MV-4-11 (cell line): ENCODE results near the gene BACE2.

Experiments used
- DNase-seq: peaks from one replicate; lab custom pipeline; 2025; lab: John Stamatoyannopoulos, UW

BACE2 gene

DNA sequence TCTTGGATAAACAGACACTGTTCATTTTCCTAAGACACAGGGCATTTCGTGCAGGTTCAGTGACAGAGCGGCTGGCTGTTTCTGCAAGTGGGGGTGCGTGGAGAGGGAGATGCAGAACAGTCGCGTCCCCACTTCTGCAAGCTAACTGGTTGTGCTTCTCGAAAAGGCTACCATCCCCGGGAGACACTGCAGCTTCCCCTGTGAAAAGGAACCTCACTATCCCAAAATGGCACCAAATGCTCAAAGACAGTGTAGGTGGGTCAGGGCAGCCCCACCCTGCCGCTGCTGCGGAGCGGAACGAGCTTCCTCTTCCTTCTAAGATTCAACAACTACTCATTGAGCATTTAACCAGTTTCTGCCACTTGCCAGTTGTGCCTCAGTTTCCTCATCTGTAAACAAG lies 19.2 kb upstream of the BACE2 start:
- no peak for DNase-seq

DNA sequence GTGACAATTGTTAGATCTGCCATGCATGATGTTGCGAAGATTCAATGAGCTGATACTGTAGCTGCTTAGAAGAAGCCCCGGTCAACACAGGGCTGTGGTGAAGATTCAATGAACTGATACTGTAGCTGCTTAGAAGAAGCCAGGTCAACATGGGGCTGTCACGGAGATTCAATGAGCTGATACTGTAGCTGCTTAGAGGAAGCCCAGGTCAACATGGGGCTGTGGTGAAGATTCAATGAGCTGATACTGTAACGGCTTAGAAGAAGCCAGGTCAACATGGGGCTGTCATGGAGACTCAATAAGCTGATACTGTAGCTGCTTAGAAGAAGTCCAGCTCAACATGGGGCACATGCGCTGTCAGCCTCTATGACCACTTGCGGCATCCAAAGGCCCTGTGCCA lies 18.8 kb upstream of the BACE2 start:
- DNase-seq = no peak

DNA sequence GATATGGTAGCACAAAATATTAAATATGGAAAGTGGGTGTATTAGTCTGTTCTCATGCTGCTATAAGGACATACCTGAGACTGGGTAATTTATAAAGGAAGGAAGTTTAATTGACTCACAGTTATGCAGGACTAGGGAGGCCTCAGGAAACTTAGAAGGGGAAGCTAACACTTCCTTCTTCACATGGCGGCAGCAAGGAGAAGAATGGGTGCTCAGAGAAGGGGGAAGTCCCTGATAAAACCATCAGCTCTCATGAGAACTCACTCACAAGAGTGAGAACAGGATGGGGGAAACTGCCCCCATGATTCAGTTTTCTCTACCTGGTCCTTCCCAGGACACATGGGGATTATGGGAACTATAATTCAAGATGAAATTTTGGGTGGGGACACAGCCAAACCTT lies 15.8 kb upstream of the BACE2 start:
- DNase-seq = peak; percentile 70

DNA sequence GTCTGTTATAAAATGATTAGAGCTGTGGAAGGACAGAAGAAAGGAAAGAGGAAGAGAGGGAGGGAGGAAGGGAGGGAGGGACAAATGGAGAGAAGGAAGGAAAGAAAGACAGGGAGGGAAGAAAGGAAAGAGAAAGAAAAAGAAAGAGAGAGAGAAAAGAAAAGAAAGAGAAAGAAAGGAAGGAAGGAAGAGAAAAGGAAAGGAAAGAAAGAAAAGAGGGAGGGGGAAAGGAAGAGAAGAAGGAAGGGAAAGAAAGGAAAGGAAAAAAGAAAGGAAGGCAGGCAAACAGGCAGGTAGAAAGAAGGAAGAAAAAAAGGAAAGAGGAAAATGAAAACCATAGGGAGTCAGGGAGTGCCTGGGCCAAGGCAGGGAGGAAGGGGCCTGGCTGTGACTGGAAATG lies 14.5 kb upstream of the BACE2 start:
- DNase-seq = no peak

DNA sequence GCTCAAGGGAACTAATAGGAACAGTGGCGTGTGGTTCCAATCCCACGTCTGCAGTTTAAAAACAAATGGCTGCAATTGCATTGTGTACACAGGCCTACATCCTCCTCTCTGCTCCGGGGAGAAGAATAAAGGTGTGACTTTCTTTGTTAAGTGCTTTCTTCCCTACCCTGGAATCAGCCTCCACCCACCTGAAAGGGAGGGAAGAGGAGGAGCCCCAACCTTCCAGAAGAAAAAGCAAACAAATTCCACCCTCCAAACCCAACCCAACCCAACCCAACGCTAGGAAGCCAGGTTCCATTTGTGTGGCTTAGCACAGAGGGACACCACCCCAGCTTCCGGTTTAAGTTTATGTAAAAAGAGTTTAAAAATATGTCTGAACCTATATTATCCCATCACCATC lies 11.8 kb upstream of the BACE2 start:
- DNase-seq = no peak

DNA sequence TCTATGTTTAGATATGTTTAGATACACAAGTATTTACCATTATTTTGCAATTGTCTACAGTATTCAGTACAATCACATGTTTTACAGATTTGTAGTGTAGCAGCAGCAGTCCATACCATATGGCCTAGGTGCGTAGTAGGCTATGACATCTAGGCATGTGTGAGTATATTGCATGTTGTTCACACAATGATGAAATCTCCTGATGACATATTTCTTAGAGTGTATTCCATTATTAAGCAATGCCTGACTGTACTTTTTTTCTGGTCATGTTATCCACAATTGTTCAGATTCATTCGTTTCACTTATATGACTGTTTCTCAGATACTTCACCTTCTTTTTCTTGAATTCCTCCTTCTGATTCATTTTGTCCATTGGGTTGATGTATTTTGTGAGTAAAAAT lies 9.9 kb upstream of the BACE2 start:
- no peak for DNase-seq

DNA sequence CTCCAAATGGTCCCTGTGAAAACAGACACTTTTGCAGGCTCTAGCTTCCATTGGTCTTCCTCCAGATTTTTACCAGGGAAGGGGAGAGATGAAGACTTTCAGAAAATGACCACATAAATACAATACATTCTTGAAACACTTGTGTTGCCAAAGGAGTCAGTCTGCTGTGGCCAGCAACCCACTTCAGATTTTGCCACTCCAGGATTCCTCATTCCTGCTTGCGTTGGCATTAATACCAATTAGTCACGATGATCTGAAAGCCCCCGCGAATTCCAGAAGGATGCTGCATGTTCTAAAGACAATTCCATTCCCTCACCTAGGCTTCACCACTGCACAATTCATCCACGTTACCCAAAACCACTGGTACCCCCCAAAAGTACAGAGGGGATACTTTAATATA lies 7.9 kb upstream of the BACE2 start:
- no peak for DNase-seq

DNA sequence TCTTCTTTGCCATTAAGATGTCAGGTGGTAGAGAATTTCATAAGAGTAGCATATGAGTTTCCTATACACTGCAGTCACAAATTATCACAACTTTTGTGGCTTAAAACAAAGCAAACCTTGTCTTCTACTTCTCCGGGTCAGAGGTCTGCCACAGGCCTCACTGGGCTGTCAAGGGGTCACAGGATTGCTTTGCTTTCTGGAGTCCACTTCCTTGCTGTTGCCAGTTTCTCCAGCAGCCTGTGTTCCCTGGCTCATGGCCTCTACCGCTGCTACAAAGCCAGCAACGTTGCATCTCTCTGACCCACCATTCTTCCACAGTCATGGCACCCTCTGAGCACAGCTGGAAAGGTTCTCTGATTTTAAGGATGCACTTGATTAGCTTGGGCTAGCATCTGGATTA lies 6.5 kb upstream of the BACE2 start:
- DNase-seq = no peak

DNA sequence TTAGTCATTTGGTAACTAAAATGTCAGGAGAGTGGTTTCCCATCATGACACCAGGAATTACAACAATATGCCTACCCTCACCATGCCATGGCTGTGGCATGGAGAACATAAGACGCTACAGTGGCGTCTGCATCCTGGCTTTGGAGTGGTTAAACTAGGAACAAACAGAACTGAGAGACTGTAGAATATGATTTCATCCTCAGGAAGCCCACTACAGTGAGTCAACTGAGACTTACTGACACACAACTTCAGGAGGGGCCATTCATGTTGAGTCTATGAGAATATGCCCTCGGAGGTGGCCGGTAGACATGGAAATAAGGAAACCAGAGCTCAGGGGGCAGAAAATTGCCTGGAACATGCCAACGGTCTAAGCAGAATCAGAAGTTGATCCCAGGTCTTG lies 5.9 kb upstream of the BACE2 start:
- no peak for DNase-seq

DNA sequence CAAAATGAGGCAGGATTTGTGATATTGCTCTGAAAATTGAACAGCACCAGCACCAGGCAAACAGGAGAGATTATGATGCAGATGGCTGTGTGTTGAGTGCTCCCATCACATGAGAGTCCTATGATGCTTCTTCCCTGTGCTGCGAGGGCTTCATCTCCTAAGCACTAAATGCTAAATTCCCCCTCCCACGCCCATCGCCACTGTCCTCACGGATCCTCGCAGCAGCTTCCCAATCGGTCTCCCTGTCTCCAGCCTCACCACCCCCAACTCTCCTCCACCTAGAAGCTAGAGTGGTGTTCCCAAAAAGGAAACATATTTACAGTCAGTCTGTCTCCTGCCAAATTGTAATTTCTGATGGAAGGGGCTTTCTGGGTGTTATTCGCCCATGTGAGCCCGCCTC lies 4.9 kb upstream of the BACE2 start:
- DNase-seq = no peak

DNA sequence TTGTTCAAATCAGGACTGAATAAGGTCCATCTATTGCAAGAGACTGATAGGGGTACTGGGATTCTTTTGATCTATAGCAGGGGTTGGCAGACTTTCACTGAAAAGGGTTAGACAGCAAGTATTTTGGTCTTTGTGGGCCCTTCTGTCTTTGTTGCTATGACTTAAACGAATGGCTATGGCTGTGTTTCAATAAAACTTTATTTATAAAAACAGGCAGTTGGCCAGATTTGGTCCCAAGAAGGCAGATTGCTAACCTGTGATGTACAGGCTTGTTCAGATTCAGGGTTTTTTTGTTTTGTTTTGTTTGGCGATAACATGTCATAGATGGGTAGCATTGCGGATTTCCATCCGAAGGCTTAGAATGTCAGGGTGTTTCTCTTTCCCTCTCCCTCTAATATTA lies 3.9 kb upstream of the BACE2 start:
- no peak for DNase-seq

DNA sequence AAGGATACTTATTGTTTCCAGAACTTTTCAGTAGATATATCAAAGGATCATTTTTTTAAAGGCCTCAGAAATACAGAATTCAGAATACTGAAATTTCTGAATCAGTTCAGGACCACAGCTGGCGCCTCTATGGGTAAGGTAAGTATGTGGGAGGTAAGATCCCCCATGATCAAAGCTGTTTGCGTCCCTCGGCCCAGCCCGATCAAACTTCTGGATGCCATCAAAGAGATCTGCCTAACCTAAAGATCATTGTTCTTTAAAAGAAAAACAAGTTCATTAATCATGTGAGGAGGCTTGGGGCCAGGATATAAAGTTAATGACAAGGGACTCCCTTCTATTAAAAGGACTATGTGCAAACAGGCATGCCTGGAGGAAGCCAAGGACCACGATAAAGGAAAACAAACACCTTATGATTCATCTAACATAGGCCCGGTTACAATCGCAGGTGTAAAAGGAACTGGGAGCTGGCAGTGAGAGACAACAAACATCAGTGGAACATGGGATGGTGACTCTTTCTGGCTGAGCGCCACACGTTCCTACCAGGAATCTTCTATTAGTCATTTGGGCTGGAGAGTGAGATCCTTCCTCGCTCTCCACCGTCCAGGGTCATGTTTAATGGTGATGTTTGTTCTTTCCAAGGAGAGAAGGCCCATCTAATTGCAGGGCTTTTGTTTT lies 2.8 kb upstream of the BACE2 start:
- DNase-seq = no peak

DNA sequence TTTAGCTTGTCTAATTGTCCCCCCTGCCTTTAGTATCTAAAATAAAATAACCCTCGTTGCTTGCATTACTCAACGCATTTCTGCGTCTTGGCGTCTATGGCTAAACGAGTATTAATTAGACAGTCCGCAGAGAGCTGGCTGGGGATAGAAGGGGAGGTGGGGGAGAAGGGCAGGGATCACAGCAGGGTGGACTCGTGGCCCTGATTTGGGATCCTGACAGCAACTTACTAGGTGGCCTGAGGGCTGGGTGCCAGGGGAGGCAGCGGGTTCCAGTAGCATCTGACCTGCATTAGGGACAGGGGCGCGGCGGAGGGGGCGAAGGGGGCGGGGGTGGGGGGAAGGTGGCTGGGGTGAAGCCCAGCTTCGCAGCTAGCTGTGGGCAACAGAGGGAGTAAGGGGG lies 1.1 kb upstream of the BACE2 start:
- DNase-seq = no peak

DNA sequence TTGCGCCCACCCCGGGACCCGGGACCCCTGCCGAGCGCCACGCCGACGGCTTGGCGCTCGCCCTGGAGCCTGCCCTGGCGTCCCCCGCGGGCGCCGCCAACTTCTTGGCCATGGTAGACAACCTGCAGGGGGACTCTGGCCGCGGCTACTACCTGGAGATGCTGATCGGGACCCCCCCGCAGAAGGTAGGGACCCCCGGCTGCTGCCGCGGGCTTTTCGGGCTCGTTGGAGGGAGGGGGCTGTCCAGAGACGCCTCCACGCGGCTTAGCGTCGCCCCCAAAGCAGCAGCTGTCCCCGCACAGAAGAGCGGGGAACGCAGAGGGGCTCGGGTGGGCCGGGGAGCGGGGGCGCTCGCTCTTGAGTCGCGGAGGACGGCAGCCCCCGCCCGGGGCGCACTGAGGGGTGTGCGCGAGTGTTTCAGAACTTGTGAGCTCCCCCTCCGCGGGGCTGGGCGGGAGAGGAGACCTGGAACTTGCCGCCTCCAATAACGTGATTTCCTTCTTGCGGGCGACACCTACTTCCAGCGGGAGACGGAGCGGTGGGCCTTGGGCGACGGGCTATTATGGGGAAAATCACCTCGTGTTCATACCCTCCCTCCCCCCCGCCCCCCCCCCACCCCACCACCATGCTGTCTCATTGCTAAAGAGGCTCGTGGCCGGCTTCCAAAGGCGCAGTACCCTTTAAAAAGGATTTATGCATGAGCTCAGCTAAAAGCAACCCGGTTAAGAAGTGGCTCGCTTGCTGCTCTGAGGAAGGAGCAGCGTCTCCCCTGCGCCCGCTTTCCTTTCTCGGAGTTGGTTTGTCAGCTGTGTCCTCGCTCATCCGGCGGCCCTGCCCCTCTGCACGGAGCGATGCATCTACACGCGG lies 664 bp downstream of the BACE2 start:
- no peak for DNase-seq

DNA sequence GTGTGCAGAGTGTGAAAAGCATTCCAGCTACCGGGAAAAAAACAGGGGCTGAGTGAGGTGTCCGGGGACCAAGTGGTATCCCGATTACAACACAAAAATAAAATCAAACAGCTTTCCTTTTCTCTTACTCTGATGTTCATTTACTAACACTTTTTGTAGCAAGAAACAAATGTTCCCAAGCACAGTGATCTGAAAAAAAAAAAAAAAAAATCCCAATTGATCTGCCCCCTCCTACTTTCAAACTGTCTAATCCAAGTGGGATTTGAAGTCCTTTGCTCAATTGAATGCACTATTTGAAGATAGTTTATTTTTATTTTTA lies 1.3 kb downstream of the BACE2 start:
- DNase-seq = no peak

DNA sequence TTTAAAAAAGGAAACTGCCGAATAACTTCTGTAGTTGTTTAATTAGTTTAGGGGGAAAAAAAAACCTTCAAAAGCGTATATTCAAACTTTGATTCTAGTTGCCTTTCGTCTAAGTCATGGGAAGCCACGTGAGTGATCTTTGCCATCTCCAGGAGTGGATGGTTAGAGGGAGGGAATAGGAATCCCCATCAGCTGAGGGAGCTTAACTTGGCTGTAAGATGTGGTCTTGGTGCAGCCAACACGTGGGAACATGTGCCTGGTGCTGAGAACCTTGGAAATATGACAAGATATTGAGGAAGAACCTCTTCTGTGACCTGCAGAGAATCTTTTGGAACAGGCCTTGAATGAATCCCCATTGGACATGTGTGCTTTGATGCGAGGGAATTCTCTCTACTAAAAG lies 1.7 kb downstream of the BACE2 start:
- no peak for DNase-seq

DNA sequence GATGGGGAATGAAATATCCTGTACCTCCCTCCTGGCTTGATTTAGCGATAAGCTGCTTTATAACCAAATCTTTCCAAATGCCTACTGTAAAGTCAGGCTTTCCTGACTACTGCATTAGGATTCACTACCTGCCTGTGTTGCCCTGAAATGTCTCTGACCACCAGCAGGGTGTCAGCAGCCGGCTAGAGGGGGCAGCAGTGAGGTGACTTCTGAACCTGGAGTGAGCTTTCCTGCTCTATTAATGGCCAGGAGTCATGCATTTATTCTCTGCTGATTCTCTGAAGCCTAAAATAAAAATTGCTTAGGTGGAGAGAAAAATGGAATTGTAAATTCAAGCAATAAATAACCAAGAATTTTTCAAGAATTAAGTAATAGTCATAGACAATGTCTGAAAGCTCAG lies 2.5 kb downstream of the BACE2 start:
- DNase-seq = peak; percentile 19

DNA sequence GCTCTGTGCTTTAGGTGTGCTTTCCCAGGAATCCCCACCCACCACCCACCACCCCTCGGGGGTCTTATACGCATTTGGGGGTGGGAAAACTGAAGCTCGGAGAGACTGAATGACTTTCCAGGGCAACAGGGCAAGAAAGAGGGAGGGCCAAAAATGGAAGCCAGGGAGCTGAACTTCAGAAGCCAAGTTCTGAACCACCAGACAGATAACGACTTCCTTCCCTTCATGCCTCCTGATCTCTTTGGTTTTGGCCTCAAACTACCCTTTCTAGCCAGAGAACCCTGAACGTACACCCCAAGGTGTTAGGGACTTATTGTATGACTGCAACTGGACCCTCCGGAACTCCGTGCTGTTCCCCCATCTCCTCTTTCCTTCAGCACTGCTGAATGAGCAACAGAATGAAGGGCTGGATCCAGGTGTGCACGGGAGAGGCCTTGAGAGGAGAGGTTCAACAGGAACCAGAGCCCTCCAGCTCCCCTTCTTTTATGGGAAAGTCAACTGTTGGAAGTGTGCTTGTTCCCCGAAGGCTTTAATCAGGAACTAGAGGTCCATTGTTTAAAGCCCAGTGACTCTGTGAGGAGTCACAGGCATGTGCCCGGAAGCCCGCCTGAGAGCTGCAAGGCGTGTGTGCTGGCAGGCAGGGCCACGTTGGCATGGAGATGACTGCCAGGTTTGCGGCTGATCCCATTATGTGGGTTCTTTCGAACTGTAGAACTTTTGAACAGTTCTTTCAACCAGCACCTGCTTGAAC lies 3.1 kb downstream of the BACE2 start:
- no peak for DNase-seq

DNA sequence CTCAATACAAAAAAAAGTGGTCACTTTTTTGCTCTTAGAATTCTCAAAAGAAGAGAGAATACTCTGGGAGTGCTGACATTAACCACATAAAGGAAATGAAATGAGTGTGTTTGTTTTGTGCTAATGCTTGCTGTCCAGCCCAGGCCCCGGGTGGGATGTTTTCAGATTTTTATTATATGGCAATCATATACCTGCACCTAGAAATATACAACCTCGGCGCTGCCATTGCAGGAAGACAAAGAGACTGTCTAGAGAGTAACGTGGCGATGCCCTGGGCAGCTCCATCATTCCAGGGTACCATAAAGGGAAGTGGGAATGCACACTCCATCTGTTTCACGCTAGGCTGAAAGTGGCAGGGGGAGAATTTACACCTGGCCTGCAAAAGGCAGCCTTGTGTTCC lies 7.1 kb downstream of the BACE2 start:
- DNase-seq = no peak

DNA sequence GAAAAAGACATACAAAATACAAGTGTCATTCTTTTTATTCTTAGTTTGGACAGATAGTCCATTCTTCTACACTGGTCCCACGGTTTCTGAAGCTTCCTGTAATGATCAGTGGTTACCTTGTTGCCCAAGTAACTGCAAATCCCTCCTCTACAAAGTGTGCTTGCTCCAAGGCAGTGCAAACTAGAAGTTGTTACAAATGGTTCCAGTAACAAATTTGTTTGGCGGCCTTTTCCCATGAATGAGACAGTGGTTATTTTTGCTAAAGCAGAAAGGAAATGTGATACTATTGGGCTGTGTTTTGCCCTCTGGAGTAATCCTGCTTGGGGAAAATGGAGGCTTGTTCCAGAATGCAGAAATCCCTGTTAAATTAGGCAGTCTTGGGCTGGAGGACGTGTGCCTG lies 8.9 kb downstream of the BACE2 start:
- DNase-seq = no peak

DNA sequence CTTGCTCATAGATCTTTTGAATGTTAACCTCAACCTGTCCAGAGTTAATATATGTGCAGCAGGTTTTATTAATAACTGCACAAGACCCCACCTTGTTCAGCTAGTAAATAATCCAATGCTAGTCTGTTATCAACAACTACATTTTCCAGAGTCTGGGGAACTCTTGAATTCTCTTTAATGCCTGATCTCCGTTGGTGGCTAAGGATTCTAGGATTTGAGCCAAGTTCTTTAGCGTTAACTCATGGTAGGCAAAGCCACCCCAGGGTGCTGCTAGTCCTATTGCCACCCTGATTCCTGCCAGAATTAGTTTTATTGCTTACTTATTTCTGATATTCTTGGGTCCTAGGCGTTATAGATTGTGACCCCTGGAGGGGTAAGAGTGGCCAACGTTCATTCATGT lies 12.8 kb downstream of the BACE2 start:
- DNase-seq = no peak

DNA sequence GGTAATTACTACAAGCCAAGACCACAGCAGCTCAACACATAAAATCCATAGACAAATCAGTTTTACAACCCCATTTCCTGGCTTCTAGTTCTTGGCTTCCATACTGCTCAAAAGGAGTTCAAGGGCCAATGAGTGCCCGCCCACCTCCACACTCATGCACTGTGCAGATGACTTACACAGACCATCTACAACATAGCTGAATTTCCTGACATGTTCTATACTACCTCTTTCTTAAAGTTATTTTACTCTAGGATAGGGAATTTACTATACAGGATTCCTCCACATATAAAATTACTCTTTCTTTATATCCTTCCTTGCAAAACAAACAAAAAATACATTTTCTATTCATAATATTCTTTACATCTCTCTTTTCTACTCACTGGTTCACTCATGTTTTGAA lies 14.6 kb downstream of the BACE2 start:
- no peak for DNase-seq

DNA sequence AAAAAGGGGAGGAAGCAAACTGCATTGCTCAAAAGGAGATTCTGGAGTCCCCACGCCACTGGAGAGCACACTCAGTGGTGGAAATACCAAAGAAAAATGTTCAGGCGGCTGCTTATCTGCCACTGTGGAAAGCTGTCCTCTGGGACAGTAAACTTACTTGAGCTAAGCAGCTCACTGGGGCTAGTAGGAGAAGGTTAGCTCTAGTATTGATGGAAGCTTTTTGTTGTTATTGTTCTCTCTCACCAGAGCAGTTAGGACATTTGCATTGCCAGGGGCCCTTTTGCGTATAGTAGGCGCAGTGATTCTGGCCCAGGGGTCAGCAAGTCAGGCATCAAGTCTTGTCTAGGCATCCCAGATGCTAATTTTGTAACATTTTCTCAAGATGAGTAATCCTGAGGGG lies 15.6 kb downstream of the BACE2 start:
- no peak for DNase-seq
